ENCODE results near the gene HDAC9.

Gene HDAC9

GRCh38 chr7:18534481-18534880, 38.9 kb downstream of the HDAC9 start:
- H3K27ac ChIP-seq (ENCODE audit: low read length, poor library complexity, severe bottlenecking) = no peak overlapping the region
- DNase-seq = no peak
- H3K9ac ChIP-seq (ENCODE audit: low read length) = no peak overlapping the region
- peaks cover 3% of the 10 kb centered on the region for H3K4me1 ChIP-seq (ENCODE audit: control insufficient read depth, insufficient read depth, low read depth, low read length)
- H4K8ac ChIP-seq (ENCODE audit: low read length) = no peak overlapping the region
- no peak overlapping the region for H3K4ac ChIP-seq (ENCODE audit: low read depth in 1 of 2, low read length in 2 of 2)
- H3K36me3 ChIP-seq (ENCODE audit: control insufficient read depth in 1 of 2, insufficient read depth in 2 of 2, low read depth in 1 of 2, low read length in 2 of 2) = no peaks in the 10 kb centered on the region
- H3K9me3 ChIP-seq (ENCODE audit: control insufficient read depth, low read length) = no peaks in the 10 kb centered on the region
- no peak overlapping the region for H2BK15ac ChIP-seq (ENCODE audit: low read depth, poor library complexity, severe bottlenecking)
- no peak overlapping the region for H4K91ac ChIP-seq (ENCODE audit: low read length)
- H3K79me1 ChIP-seq (replicated peaks; ENCODE audit: low read length, poor library complexity, severe bottlenecking) = peaks cover 13% of the 10 kb centered on the region
- no peak overlapping the region for H2BK120ac ChIP-seq (ENCODE audit: low read depth, low read length)
- H3K23ac ChIP-seq (ENCODE audit: low read length in 2 of 2) = no peak overlapping the region
- no peaks in the 10 kb centered on the region for H3K27me3 ChIP-seq (ENCODE audit: control insufficient read depth in 1 of 2, insufficient read depth in 1 of 2, low read length in 2 of 2)
- H3K14ac ChIP-seq (ENCODE audit: low read length in 2 of 2) = no peak overlapping the region
- 76% methylated on average over 5 of the region's 5 CpGs for WGBS
- H3K18ac ChIP-seq (ENCODE audit: low read depth in 1 of 2, low read length in 2 of 2) = peak overlapping the region in 1 of 2 experiments; percentile 6
- no peak overlapping the region for H2BK5ac ChIP-seq (ENCODE audit: low read depth, low read length, poor library complexity, severe bottlenecking)
- H3K4me3 ChIP-seq (ENCODE audit: insufficient read depth in 1 of 2, low read depth in 1 of 2, low read length in 2 of 2) = no peak overlapping the region
- H2AK5ac ChIP-seq (ENCODE audit: low read length, severe bottlenecking) = no peak overlapping the region
- no peak overlapping the region for H3K4me2 ChIP-seq (ENCODE audit: low read length, poor library complexity, severe bottlenecking)
- no peak overlapping the region for H2BK12ac ChIP-seq (ENCODE audit: low read length in 2 of 2)
- no peak overlapping the region for H2AFZ ChIP-seq (ENCODE audit: low read depth, low read length)

GRCh38 chr7:18535810-18536415, 40.4 kb downstream of the HDAC9 start:
- Histone ChIP-seq H3K4me1 (ENCODE audit: control insufficient read depth, insufficient read depth, low read depth, low read length) (peaks cover 3% of the 10 kb centered on the region), H3K79me1 (replicated peaks; ENCODE audit: low read length, poor library complexity, severe bottlenecking) (peaks cover 13% of the 10 kb centered on the region), H3K27ac (ENCODE audit: low read length, poor library complexity, severe bottlenecking) (no peak overlapping the region), H2BK120ac (ENCODE audit: low read depth, low read length) (no peak overlapping the region), H3K18ac (ENCODE audit: low read depth in 1 of 2, low read length in 2 of 2) (peak overlapping the region; percentile 21 to 40), H3K4me3 (ENCODE audit: insufficient read depth in 1 of 2, low read depth in 1 of 2, low read length in 2 of 2) (no peak overlapping the region), H3K14ac (ENCODE audit: low read length in 2 of 2) (no peak overlapping the region), H4K91ac (ENCODE audit: low read length) (no peak overlapping the region), H3K9me3 (ENCODE audit: control insufficient read depth, low read length) (no peaks in the 10 kb centered on the region), H2AFZ (ENCODE audit: low read depth, low read length) (no peak overlapping the region), H3K4ac (ENCODE audit: low read depth in 1 of 2, low read length in 2 of 2) (peak overlapping the region in 1 of 2 experiments; percentile 58), H3K27me3 (ENCODE audit: control insufficient read depth in 1 of 2, insufficient read depth in 1 of 2, low read length in 2 of 2) (no peaks in the 10 kb centered on the region), H2BK15ac (ENCODE audit: low read depth, poor library complexity, severe bottlenecking) (no peak overlapping the region), H2BK12ac (ENCODE audit: low read length in 2 of 2) (no peak overlapping the region), H2AK5ac (ENCODE audit: low read length, severe bottlenecking) (peak overlapping the region; percentile 9), H3K9ac (ENCODE audit: low read length) (no peak overlapping the region), H2BK5ac (ENCODE audit: low read depth, low read length, poor library complexity, severe bottlenecking) (no peak overlapping the region), H3K36me3 (ENCODE audit: control insufficient read depth in 1 of 2, insufficient read depth in 2 of 2, low read depth in 1 of 2, low read length in 2 of 2) (no peaks in the 10 kb centered on the region), H3K23ac (ENCODE audit: low read length in 2 of 2) (no peak overlapping the region), H3K4me2 (ENCODE audit: low read length, poor library complexity, severe bottlenecking) (no peak overlapping the region), H4K8ac (ENCODE audit: low read length) (peak overlapping the region; percentile 62)
- no peak for DNase-seq
- 71% methylated on average over 1 of the region's 2 CpGs for WGBS

GRCh38 chr7:18536486-18536885, 40.9 kb downstream of the HDAC9 start:
- Histone ChIP-seq H3K36me3 (ENCODE audit: control insufficient read depth in 1 of 2, insufficient read depth in 2 of 2, low read depth in 1 of 2, low read length in 2 of 2) (no peaks in the 10 kb centered on the region), H3K79me1 (replicated peaks; ENCODE audit: low read length, poor library complexity, severe bottlenecking) (peaks cover 15% of the 10 kb centered on the region), H3K4me3 (ENCODE audit: insufficient read depth in 1 of 2, low read depth in 1 of 2, low read length in 2 of 2) (no peak overlapping the region), H2AK5ac (ENCODE audit: low read length, severe bottlenecking) (no peak overlapping the region), H3K27me3 (ENCODE audit: control insufficient read depth in 1 of 2, insufficient read depth in 1 of 2, low read length in 2 of 2) (no peaks in the 10 kb centered on the region), H2BK12ac (ENCODE audit: low read length in 2 of 2) (no peak overlapping the region), H2AFZ (ENCODE audit: low read depth, low read length) (no peak overlapping the region), H2BK120ac (ENCODE audit: low read depth, low read length) (no peak overlapping the region), H3K4me1 (ENCODE audit: control insufficient read depth, insufficient read depth, low read depth, low read length) (peaks cover 5% of the 10 kb centered on the region), H3K18ac (ENCODE audit: low read depth in 1 of 2, low read length in 2 of 2) (no peak overlapping the region), H2BK15ac (ENCODE audit: low read depth, poor library complexity, severe bottlenecking) (no peak overlapping the region), H4K91ac (ENCODE audit: low read length) (no peak overlapping the region), H3K14ac (ENCODE audit: low read length in 2 of 2) (no peak overlapping the region), H3K23ac (ENCODE audit: low read length in 2 of 2) (no peak overlapping the region), H2BK5ac (ENCODE audit: low read depth, low read length, poor library complexity, severe bottlenecking) (no peak overlapping the region), H3K4ac (ENCODE audit: low read depth in 1 of 2, low read length in 2 of 2) (no peak overlapping the region), H4K8ac (ENCODE audit: low read length) (no peak overlapping the region), H3K9ac (ENCODE audit: low read length) (no peak overlapping the region), H3K27ac (ENCODE audit: low read length, poor library complexity, severe bottlenecking) (no peak overlapping the region), H3K4me2 (ENCODE audit: low read length, poor library complexity, severe bottlenecking) (no peak overlapping the region), H3K9me3 (ENCODE audit: control insufficient read depth, low read length) (no peaks in the 10 kb centered on the region)
- no peak for DNase-seq
- WGBS = no CpG with 5 or more reads among the region's 1 CpG

GRCh38 chr7:18538554-18539250, 43.2 kb downstream of the HDAC9 start:
- no peak overlapping the region for H3K27ac ChIP-seq (ENCODE audit: low read length, poor library complexity, severe bottlenecking)
- H3K79me1 ChIP-seq (replicated peaks; ENCODE audit: low read length, poor library complexity, severe bottlenecking) = peaks cover 18% of the 10 kb centered on the region
- H3K4ac ChIP-seq (ENCODE audit: low read depth in 1 of 2, low read length in 2 of 2) = no peak overlapping the region
- no peak overlapping the region for H4K8ac ChIP-seq (ENCODE audit: low read length)
- H3K14ac ChIP-seq (ENCODE audit: low read length in 2 of 2) = no peak overlapping the region
- no peak overlapping the region for H3K9ac ChIP-seq (ENCODE audit: low read length)
- H2AFZ ChIP-seq (ENCODE audit: low read depth, low read length) = no peak overlapping the region
- peaks cover 7% of the 10 kb centered on the region for H3K4me1 ChIP-seq (ENCODE audit: control insufficient read depth, insufficient read depth, low read depth, low read length)
- H3K4me3 ChIP-seq (ENCODE audit: insufficient read depth in 1 of 2, low read depth in 1 of 2, low read length in 2 of 2) = no peak overlapping the region
- H2AK5ac ChIP-seq (ENCODE audit: low read length, severe bottlenecking) = no peak overlapping the region
- no peaks in the 10 kb centered on the region for H3K27me3 ChIP-seq (ENCODE audit: control insufficient read depth in 1 of 2, insufficient read depth in 1 of 2, low read length in 2 of 2)
- H3K36me3 ChIP-seq (ENCODE audit: control insufficient read depth in 1 of 2, insufficient read depth in 2 of 2, low read depth in 1 of 2, low read length in 2 of 2) = no peaks in the 10 kb centered on the region
- H3K4me2 ChIP-seq (ENCODE audit: low read length, poor library complexity, severe bottlenecking) = no peak overlapping the region
- no peak overlapping the region for H4K91ac ChIP-seq (ENCODE audit: low read length)
- H2BK120ac ChIP-seq (ENCODE audit: low read depth, low read length) = no peak overlapping the region
- no peak overlapping the region for H2BK15ac ChIP-seq (ENCODE audit: low read depth, poor library complexity, severe bottlenecking)
- H3K9me3 ChIP-seq (ENCODE audit: control insufficient read depth, low read length) = no peaks in the 10 kb centered on the region
- no peak overlapping the region for H2BK5ac ChIP-seq (ENCODE audit: low read depth, low read length, poor library complexity, severe bottlenecking)
- H2BK12ac ChIP-seq (ENCODE audit: low read length in 2 of 2) = no peak overlapping the region
- H3K18ac ChIP-seq (ENCODE audit: low read depth in 1 of 2, low read length in 2 of 2) = no peak overlapping the region
- no peak for DNase-seq
- no peak overlapping the region for H3K23ac ChIP-seq (ENCODE audit: low read length in 2 of 2)
